HepG2 (cell line): ENCODE data around the gene PPP1R27. TPM values are rescaled to one million over a fixed set of nuclear protein-coding genes. Genes with fewer than 3 reads are reported as not detected.

Experiments used
- AFF4 ChIP-seq: sonication (generic); formaldehyde crosslinking; IDR thresholded peaks from 2 replicates; pipeline ENCODE4 v1.4.0; 2020; ENCODE audit warnings: missing genetic modification reagents
- HMGXB3 ChIP-seq: sonication (generic); formaldehyde crosslinking; IDR thresholded peaks from 2 replicates; pipeline ENCODE4 v1.4.0; 2020; ENCODE audit warnings: missing genetic modification reagents, borderline replicate concordance
- NONO ChIP-seq, 2 experiments: fragments of 450-650 bp in 1 of 2; sonication (generic) in 1 of 2; formaldehyde crosslinking in 1 of 2; IDR thresholded peaks in 1 of 2; conservative IDR thresholded peaks in 1 of 2; 2 replicates each; pipeline versions ENCODE4 v1.6.1 to v1.8.0; 2017 to 2022; ENCODE audit warnings: mild to moderate bottlenecking in 1 of 2, missing genetic modification reagents in 1 of 2, moderate library complexity in 1 of 2
- POLR2AphosphoS2 ChIP-seq: IDR thresholded peaks from 2 replicates; pipeline ENCODE4 v1.6.1; 2011; ENCODE audit warnings: low read depth, low read length, improper control_type of control experiment
- RFXAP ChIP-seq: sonication (generic); formaldehyde crosslinking; IDR thresholded peaks from 2 replicates; pipeline ENCODE4 v1.4.0; 2020; ENCODE audit warnings: missing genetic modification reagents, borderline replicate concordance
- SAFB2 ChIP-seq: sonication (generic); formaldehyde crosslinking; IDR thresholded peaks from 2 replicates; pipeline ENCODE4 v1.5.1; 2020; ENCODE audit warnings: missing genetic modification reagents, low read depth, mild to moderate bottlenecking, borderline replicate concordance
- TFAP4 ChIP-seq: sonication (generic); IDR thresholded peaks from 2 replicates; pipeline ENCODE4 v1.6.1; 2016; ENCODE audit warnings: low read depth, borderline replicate concordance
- ZFAT ChIP-seq: sonication (generic); formaldehyde crosslinking; conservative IDR thresholded peaks from 2 replicates; pipeline ENCODE4 v1.8.1; 2023; ENCODE audit warnings: missing genetic modification reagents, inconsistent platforms
- ZKSCAN5 ChIP-seq: sonication (generic); formaldehyde crosslinking; IDR thresholded peaks from 2 replicates; pipeline ENCODE4 v1.5.1; 2020; ENCODE audit warnings: mild to moderate bottlenecking, missing genetic modification reagents
- ZNF724P ChIP-seq: sonication (generic); formaldehyde crosslinking; IDR thresholded peaks from 2 replicates; pipeline ENCODE4 v1.8.0; 2022; ENCODE audit warnings: missing genetic modification reagents, borderline replicate concordance
- polyA plus RNA-seq, 8 experiments: library from polyadenylated mRNA; depleted of rRNA in 3 of 8; stranded (reverse) in 7 of 8; unstranded in 1 of 8; fragments of >200 nt; fragmentation: Illumina TruSeq in 4 of 8; extraction: Trizol in 4 of 8; gene quantifications; 2 replicates each; pipeline versions ENCODE4 v1.2.1 to v1.2.3, GENCODE V29; 2011 to 2016; ENCODE audit warnings: low read depth in 4 of 8, missing spikeins in 1 of 8, mixed read lengths in 1 of 8; ENCODE audit not compliant: insufficient read depth in 1 of 8
- total RNA-seq, 5 experiments: library from RNA; depleted of rRNA; stranded (reverse); fragments of >200 nt; fragmentation: Illumina TruSeq; extraction: Trizol; gene quantifications; 2 replicates each; pipeline ENCODE4 v1.2.3, GENCODE V29; 2016; ENCODE audit warnings: low read depth in 1 of 5
- TF ChIP-seq, protein P1 (sequence below): sonication (generic); formaldehyde crosslinking; IDR thresholded peaks from 2 replicates; pipeline ENCODE4 v1.8.0; 2023; ENCODE audit warnings: mild to moderate bottlenecking, missing genetic modification reagents
- TF ChIP-seq, protein P2 (sequence below): sonication (generic); formaldehyde crosslinking; IDR thresholded peaks from 2 replicates; pipeline ENCODE4 v1.5.1; 2020; ENCODE audit warnings: missing genetic modification reagents, mild to moderate bottlenecking, borderline replicate concordance
- TF ChIP-seq, protein P3 (sequence below): sonication (generic); formaldehyde crosslinking; IDR thresholded peaks from 2 replicates; pipeline ENCODE4 v1.4.0; 2020; ENCODE audit warnings: missing genetic modification reagents

PPP1R27 gene
- total and polyA plus RNA-seq, 2 of the 13 experiments (the other 11 are each of a cell fraction or from before 2014, with no cell fraction given): 0.17 to 1.00 TPM

- 0 out of 2 replicates have a peak, but pooled peaks have one; percentile 3 for TF ChIP-seq POLR2AphosphoS2
- TF ChIP-seq, protein P1, sequence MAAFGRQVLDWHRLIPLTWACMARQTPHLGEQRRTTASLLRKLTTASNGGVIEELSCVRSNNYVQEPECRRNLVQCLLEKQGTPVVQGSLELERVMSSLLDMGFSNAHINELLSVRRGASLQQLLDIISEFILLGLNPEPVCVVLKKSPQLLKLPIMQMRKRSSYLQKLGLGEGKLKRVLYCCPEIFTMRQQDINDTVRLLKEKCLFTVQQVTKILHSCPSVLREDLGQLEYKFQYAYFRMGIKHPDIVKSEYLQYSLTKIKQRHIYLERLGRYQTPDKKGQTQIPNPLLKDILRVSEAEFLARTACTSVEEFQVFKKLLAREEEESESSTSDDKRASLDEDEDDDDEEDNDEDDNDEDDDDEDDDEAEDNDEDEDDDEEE (CRISPR knock-in tag): peak; percentile 55; the same call in 1 of the 2 replicates
- no peak for TF ChIP-seq SAFB2 (CRISPR knock-in tag)
- TF ChIP-seq, protein P2, sequence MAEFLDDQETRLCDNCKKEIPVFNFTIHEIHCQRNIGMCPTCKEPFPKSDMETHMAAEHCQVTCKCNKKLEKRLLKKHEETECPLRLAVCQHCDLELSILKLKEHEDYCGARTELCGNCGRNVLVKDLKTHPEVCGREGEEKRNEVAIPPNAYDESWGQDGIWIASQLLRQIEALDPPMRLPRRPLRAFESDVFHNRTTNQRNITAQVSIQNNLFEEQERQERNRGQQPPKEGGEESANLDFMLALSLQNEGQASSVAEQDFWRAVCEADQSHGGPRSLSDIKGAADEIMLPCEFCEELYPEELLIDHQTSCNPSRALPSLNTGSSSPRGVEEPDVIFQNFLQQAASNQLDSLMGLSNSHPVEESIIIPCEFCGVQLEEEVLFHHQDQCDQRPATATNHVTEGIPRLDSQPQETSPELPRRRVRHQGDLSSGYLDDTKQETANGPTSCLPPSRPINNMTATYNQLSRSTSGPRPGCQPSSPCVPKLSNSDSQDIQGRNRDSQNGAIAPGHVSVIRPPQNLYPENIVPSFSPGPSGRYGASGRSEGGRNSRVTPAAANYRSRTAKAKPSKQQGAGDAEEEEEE (CRISPR knock-in tag): no peak
- no peak for TF ChIP-seq NONO (IDR thresholded peaks at IDR 0.05)
- TF ChIP-seq NONO (CRISPR knock-in tag; conservative IDR thresholded peaks at IDR 0.05): no peak
- TF ChIP-seq AFF4: no peak
- TF ChIP-seq ZKSCAN5 (CRISPR knock-in tag): no peak
- TF ChIP-seq, protein P3, sequence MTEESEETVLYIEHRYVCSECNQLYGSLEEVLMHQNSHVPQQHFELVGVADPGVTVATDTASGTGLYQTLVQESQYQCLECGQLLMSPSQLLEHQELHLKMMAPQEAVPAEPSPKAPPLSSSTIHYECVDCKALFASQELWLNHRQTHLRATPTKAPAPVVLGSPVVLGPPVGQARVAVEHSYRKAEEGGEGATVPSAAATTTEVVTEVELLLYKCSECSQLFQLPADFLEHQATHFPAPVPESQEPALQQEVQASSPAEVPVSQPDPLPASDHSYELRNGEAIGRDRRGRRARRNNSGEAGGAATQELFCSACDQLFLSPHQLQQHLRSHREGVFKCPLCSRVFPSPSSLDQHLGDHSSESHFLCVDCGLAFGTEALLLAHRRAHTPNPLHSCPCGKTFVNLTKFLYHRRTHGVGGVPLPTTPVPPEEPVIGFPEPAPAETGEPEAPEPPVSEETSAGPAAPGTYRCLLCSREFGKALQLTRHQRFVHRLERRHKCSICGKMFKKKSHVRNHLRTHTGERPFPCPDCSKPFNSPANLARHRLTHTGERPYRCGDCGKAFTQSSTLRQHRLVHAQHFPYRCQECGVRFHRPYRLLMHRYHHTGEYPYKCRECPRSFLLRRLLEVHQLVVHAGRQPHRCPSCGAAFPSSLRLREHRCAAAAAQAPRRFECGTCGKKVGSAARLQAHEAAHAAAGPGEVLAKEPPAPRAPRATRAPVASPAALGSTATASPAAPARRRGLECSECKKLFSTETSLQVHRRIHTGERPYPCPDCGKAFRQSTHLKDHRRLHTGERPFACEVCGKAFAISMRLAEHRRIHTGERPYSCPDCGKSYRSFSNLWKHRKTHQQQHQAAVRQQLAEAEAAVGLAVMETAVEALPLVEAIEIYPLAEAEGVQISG: no peak
- no peak for TF ChIP-seq TFAP4
- TF ChIP-seq HMGXB3 (CRISPR knock-in tag): 0 out of 2 replicates have a peak, but pooled peaks have one; percentile 2
- TF ChIP-seq ZFAT (CRISPR knock-in tag): no peak
- TF ChIP-seq ZNF724P (CRISPR knock-in tag): no peak
- TF ChIP-seq RFXAP (CRISPR knock-in tag): no peak
Observed at GRCh38 chr17:81863123-81863675, 28.3 kb upstream of the PPP1R27 start (continued).
